ENCODE measurements around the gene FGGY.

FGGY gene

GRCh38 chr1:59691261-59691660, 394.4 kb downstream of the FGGY start:
- Mint-ChIP-seq H3K36me3 (no peaks in the 10 kb centered on the region), H3K9me3 (ENCODE audit: low read depth) (no peaks in the 10 kb centered on the region), H3K4me3 (no peak overlapping the region), H3K27me3 (no peaks in the 10 kb centered on the region), H3K4me1 (ENCODE audit: low read depth) (no peaks in the 10 kb centered on the region), H3K27ac (no peak overlapping the region)

GRCh38 chr1:59692591-59692990, 395.7 kb downstream of the FGGY start:
- no peaks in the 10 kb centered on the region for H3K27me3 Mint-ChIP-seq
- no peaks in the 10 kb centered on the region for H3K9me3 Mint-ChIP-seq (ENCODE audit: low read depth)
- H3K27ac Mint-ChIP-seq, result no peak overlapping the region
- no peaks in the 10 kb centered on the region for H3K36me3 Mint-ChIP-seq
- H3K4me3 Mint-ChIP-seq, result no peak overlapping the region
- H3K4me1 Mint-ChIP-seq (ENCODE audit: low read depth), result peaks cover 13% of the 10 kb centered on the region

- Mint-ChIP-seq H3K36me3 (no peaks in the 10 kb centered on the region), H3K27ac (no peak overlapping the region), H3K9me3 (ENCODE audit: low read depth) (no peaks in the 10 kb centered on the region), H3K4me3 (no peak overlapping the region), H3K4me1 (ENCODE audit: low read depth) (peaks cover 18% of the 10 kb centered on the region), H3K27me3 (no peaks in the 10 kb centered on the region)
These were observed 396.5 kb downstream of the FGGY start for GRCh38 chr1:59693406-59693805.

GRCh38 chr1:59695252-59695651, 398.4 kb downstream of the FGGY start:
- H3K9me3 Mint-ChIP-seq (ENCODE audit: low read depth), result no peaks in the 10 kb centered on the region
- H3K36me3 Mint-ChIP-seq, result no peaks in the 10 kb centered on the region
- no peak overlapping the region for H3K4me3 Mint-ChIP-seq
- no peak overlapping the region for H3K27ac Mint-ChIP-seq
- H3K27me3 Mint-ChIP-seq, result no peaks in the 10 kb centered on the region
- H3K4me1 Mint-ChIP-seq (ENCODE audit: low read depth), result peaks cover 19% of the 10 kb centered on the region

- H3K36me3 Mint-ChIP-seq, result no peaks in the 10 kb centered on the region
- no peaks in the 10 kb centered on the region for H3K27me3 Mint-ChIP-seq
- H3K27ac Mint-ChIP-seq, result no peak overlapping the region
- peaks cover 19% of the 10 kb centered on the region for H3K4me1 Mint-ChIP-seq (ENCODE audit: low read depth)
- H3K9me3 Mint-ChIP-seq (ENCODE audit: low read depth), result no peaks in the 10 kb centered on the region
- peak overlapping the region; percentile 67 for H3K4me3 Mint-ChIP-seq
These were observed 399.7 kb downstream of the FGGY start for GRCh38 chr1:59696421-59697115.

- peaks cover 19% of the 10 kb centered on the region for H3K4me1 Mint-ChIP-seq (ENCODE audit: low read depth)
- peak overlapping the region; percentile 67 for H3K4me3 Mint-ChIP-seq
- no peaks in the 10 kb centered on the region for H3K27me3 Mint-ChIP-seq
- H3K36me3 Mint-ChIP-seq, result no peaks in the 10 kb centered on the region
- H3K9me3 Mint-ChIP-seq (ENCODE audit: low read depth), result no peaks in the 10 kb centered on the region
- H3K27ac Mint-ChIP-seq, result peak overlapping the region; percentile 3
These were observed 400.4 kb downstream of the FGGY start for GRCh38 chr1:59697150-59697800.

- Mint-ChIP-seq H3K27ac (no peak overlapping the region), H3K9me3 (ENCODE audit: low read depth) (no peaks in the 10 kb centered on the region), H3K27me3 (no peaks in the 10 kb centered on the region), H3K36me3 (no peaks in the 10 kb centered on the region), H3K4me3 (no peak overlapping the region), H3K4me1 (ENCODE audit: low read depth) (peaks cover 19% of the 10 kb centered on the region)
These were observed 401.5 kb downstream of the FGGY start for GRCh38 chr1:59698386-59698785.

GRCh38 chr1:59699227-59699847, 402.4 kb downstream of the FGGY start:
- H3K27ac Mint-ChIP-seq, result no peak overlapping the region

GRCh38 chr1:59701376-59701775, 404.5 kb downstream of the FGGY start:
- Mint-ChIP-seq H3K9me3 (ENCODE audit: low read depth) (no peaks in the 10 kb centered on the region), H3K36me3 (no peaks in the 10 kb centered on the region), H3K4me3 (no peak overlapping the region), H3K27me3 (no peaks in the 10 kb centered on the region), H3K4me1 (ENCODE audit: low read depth) (peaks cover 19% of the 10 kb centered on the region), H3K27ac (no peak overlapping the region)

More at GRCh38 chr1:59699227-59699847, 402.4 kb downstream of the FGGY start:
- Mint-ChIP-seq H3K36me3 (no peaks in the 10 kb centered on the region), H3K4me1 (ENCODE audit: low read depth) (peaks cover 19% of the 10 kb centered on the region), H3K27me3 (no peaks in the 10 kb centered on the region), H3K9me3 (ENCODE audit: low read depth) (no peaks in the 10 kb centered on the region), H3K4me3 (no peak overlapping the region)

GRCh38 chr1:59703226-59703917, 406.5 kb downstream of the FGGY start:
- Mint-ChIP-seq H3K4me3 (no peak overlapping the region), H3K36me3 (peaks cover 1% of the 10 kb centered on the region)

GRCh38 chr1:59703918-59704378, 407.1 kb downstream of the FGGY start:
- Mint-ChIP-seq H3K27me3 (no peaks in the 10 kb centered on the region), H3K4me1 (ENCODE audit: low read depth) (peaks cover 1% of the 10 kb centered on the region), H3K9me3 (ENCODE audit: low read depth) (no peaks in the 10 kb centered on the region), H3K4me3 (no peak overlapping the region), H3K27ac (no peak overlapping the region), H3K36me3 (peaks cover 3% of the 10 kb centered on the region)

More at GRCh38 chr1:59703226-59703917, 406.5 kb downstream of the FGGY start:
- Mint-ChIP-seq H3K27ac (no peak overlapping the region), H3K27me3 (no peaks in the 10 kb centered on the region), H3K4me1 (ENCODE audit: low read depth) (peaks cover 1% of the 10 kb centered on the region), H3K9me3 (ENCODE audit: low read depth) (no peaks in the 10 kb centered on the region)

GRCh38 chr1:59704716-59705115, 407.8 kb downstream of the FGGY start:
- no peak overlapping the region for H3K27ac Mint-ChIP-seq
- H3K27me3 Mint-ChIP-seq, result no peaks in the 10 kb centered on the region
- H3K4me1 Mint-ChIP-seq (ENCODE audit: low read depth), result no peaks in the 10 kb centered on the region
- peaks cover 3% of the 10 kb centered on the region for H3K36me3 Mint-ChIP-seq
- no peak overlapping the region for H3K4me3 Mint-ChIP-seq
- H3K9me3 Mint-ChIP-seq (ENCODE audit: low read depth), result no peaks in the 10 kb centered on the region

GRCh38 chr1:59705466-59706302, 408.8 kb downstream of the FGGY start:
- Mint-ChIP-seq H3K27ac (no peak overlapping the region), H3K4me3 (no peak overlapping the region), H3K9me3 (ENCODE audit: low read depth) (no peaks in the 10 kb centered on the region), H3K27me3 (no peaks in the 10 kb centered on the region), H3K4me1 (ENCODE audit: low read depth) (no peaks in the 10 kb centered on the region), H3K36me3 (peaks cover 5% of the 10 kb centered on the region)

GRCh38 chr1:59706303-59706599, 409.4 kb downstream of the FGGY start:
- H3K9me3 Mint-ChIP-seq (ENCODE audit: low read depth), result no peaks in the 10 kb centered on the region
- H3K27ac Mint-ChIP-seq, result no peak overlapping the region
- no peaks in the 10 kb centered on the region for H3K4me1 Mint-ChIP-seq (ENCODE audit: low read depth)
- H3K36me3 Mint-ChIP-seq, result peaks cover 5% of the 10 kb centered on the region
- H3K4me3 Mint-ChIP-seq, result no peak overlapping the region
- H3K27me3 Mint-ChIP-seq, result no peaks in the 10 kb centered on the region

All from activated naive CD8-positive, alpha-beta T cell (primary cell).